Type B pancreatic cell (in vitro differentiated cells): ENCODE results near the gene GRM3. TPM values are rescaled to one million over a fixed set of nuclear protein-coding genes. Genes with fewer than 3 reads are reported as not detected.

ENCODE experiments used
- DNase-seq: peaks from one replicate; pipeline ENCODE4 v3.0.0; 2021; ENCODE audit warnings: mixed read lengths; ENCODE audit not compliant: unreplicated experiment; ENCODE audit errors: extremely low spot score
- H3K27ac Mint-ChIP-seq: 2 replicates; pipeline ENCODE4 v1.8.0; 2021; ENCODE audit warnings: mild to moderate bottlenecking, mixed read lengths
- H3K27me3 Mint-ChIP-seq: 2 replicates; pipeline ENCODE4 v1.8.0; 2021; ENCODE audit warnings: mixed read lengths
- H3K36me3 Mint-ChIP-seq: 2 replicates; pipeline ENCODE4 v1.8.0; 2021; ENCODE audit warnings: mixed read lengths
- H3K4me1 Mint-ChIP-seq: one replicate; pipeline ENCODE4 v1.8.0; 2021; ENCODE audit warnings: mixed read lengths; ENCODE audit not compliant: unreplicated experiment
- H3K4me3 Mint-ChIP-seq: 2 replicates; pipeline ENCODE4 v1.8.0; 2021; ENCODE audit warnings: mild to moderate bottlenecking, mixed read lengths
- H3K9me3 Mint-ChIP-seq: 2 replicates; pipeline ENCODE4 v1.8.0; 2021; ENCODE audit warnings: mixed read lengths
- total RNA-seq: library from RNA; stranded (reverse); gene quantifications from 2 replicates; pipeline ENCODE4 v1.2.1, GENCODE V29; 2021; ENCODE audit warnings: low replicate concordance
- TF ChIP-seq, protein P1 (sequence below): fragments of 200-600 bp; sonication (generic); conservative IDR thresholded peaks from 2 replicates; pipeline ENCODE4 v1.5.0; 2021; ENCODE audit warnings: antibody characterized with exemption, mild to moderate bottlenecking

The GRM3 gene
- total RNA-seq, 1 donor from 2014 or later = 0.46 TPM

DNA sequence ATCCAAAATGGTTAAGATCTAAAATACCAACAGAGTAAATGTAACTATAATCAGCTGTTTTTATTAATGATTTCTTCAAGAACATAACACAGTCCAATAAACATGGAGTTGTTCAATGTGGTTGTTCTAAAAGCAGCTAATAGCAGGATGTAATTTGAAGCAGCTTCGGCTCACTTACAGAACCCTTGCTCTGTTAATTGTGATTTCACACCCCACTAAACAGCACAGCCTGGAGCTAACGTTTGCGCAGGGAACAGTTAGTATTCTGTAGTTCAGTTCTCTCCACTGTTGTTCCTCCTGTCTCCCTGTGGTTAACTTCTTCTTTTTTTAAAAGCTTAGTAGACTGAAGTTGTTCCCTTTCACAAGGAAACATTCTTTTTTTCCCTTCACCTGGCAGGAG lies 104.0 kb downstream of the GRM3 start:
- Mint-ChIP-seq H3K9me3 (no peaks in the 10 kb centered on the region), H3K4me1 (peaks cover 43% of the 10 kb centered on the region), H3K4me3 (no peak overlapping the region), H3K36me3 (no peaks in the 10 kb centered on the region), H3K27ac (no peak overlapping the region), H3K27me3 (no peaks in the 10 kb centered on the region)
- TF ChIP-seq, protein P1, sequence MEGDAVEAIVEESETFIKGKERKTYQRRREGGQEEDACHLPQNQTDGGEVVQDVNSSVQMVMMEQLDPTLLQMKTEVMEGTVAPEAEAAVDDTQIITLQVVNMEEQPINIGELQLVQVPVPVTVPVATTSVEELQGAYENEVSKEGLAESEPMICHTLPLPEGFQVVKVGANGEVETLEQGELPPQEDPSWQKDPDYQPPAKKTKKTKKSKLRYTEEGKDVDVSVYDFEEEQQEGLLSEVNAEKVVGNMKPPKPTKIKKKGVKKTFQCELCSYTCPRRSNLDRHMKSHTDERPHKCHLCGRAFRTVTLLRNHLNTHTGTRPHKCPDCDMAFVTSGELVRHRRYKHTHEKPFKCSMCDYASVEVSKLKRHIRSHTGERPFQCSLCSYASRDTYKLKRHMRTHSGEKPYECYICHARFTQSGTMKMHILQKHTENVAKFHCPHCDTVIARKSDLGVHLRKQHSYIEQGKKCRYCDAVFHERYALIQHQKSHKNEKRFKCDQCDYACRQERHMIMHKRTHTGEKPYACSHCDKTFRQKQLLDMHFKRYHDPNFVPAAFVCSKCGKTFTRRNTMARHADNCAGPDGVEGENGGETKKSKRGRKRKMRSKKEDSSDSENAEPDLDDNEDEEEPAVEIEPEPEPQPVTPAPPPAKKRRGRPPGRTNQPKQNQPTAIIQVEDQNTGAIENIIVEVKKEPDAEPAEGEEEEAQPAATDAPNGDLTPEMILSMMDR = no peak
- DNase-seq = no peak

- DNase-seq = no peak
Measured at GRCh38 chr7:86748201-86748600, 104.5 kb downstream of the GRM3 start.

GRCh38 chr7:86748843-86749719 lies 105.4 kb downstream of the GRM3 start:
- H3K36me3 Mint-ChIP-seq = no peaks in the 10 kb centered on the region
- no peak overlapping the region for H3K4me3 Mint-ChIP-seq
- H3K9me3 Mint-ChIP-seq = no peaks in the 10 kb centered on the region
- peaks cover 40% of the 10 kb centered on the region for H3K4me1 Mint-ChIP-seq
- no peak overlapping the region for H3K27ac Mint-ChIP-seq
- H3K27me3 Mint-ChIP-seq = no peaks in the 10 kb centered on the region
- TF ChIP-seq, protein P1 = no peak
- DNase-seq = no peak

More at GRCh38 chr7:86748201-86748600, 104.5 kb downstream of the GRM3 start:
- Mint-ChIP-seq H3K4me1 (peaks cover 43% of the 10 kb centered on the region), H3K27ac (no peak overlapping the region), H3K4me3 (no peak overlapping the region), H3K9me3 (no peaks in the 10 kb centered on the region), H3K27me3 (no peaks in the 10 kb centered on the region), H3K36me3 (no peaks in the 10 kb centered on the region)
- TF ChIP-seq, protein P1 = no peak

DNA sequence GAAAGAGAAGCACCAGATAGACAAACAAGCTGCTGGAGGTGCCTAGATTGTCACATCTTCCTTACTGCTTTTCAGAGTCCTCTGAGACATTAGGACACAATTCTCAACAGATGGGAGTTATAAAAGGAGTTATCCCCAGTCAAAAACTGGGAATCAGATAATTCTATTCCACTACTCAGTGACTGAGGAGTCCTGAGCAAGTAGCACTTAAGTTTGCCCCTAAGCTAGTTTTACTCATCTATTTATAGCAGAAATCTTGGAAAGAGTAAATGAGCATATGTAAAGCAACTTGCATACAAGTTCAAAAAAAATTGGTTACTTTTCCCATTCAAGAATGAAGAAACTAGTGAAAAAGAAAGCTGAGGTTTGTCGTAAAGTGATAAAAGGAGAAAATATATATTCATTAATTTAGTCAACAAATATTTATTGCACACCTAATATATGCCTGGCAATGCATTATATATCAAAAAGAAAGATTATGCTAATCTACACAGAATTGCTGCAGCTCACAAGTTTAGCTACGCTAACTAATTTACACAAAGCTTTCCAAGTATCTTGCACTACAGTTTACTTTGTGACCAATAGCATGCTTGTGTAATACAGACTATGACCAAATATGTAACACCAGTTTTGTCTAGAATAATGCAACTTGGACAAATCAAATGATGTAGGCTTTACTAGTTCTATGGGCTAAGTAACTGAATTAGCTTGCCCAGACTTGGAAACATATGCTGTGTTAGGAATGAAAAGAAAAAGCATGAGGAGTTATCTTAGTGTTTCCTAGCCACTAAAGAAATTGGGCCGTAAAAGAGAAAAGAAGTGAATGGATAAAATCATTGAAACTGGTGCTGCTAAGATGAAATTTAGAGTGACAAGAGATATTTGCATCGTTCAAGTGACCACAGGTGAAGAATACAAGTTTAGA lies 106.3 kb downstream of the GRM3 start:
- TF ChIP-seq, protein P1 = no peak
- Mint-ChIP-seq H3K4me1 (peaks cover 36% of the 10 kb centered on the region), H3K27ac (no peak overlapping the region), H3K27me3 (no peaks in the 10 kb centered on the region), H3K9me3 (no peaks in the 10 kb centered on the region), H3K36me3 (no peaks in the 10 kb centered on the region), H3K4me3 (no peak overlapping the region)
- DNase-seq = no peak

GRCh38 chr7:86760236-86760635 lies 116.5 kb downstream of the GRM3 start:
- Mint-ChIP-seq H3K9me3 (no peaks in the 10 kb centered on the region), H3K4me3 (no peak overlapping the region), H3K4me1 (peaks cover under 1% of the 10 kb centered on the region), H3K27ac (no peak overlapping the region), H3K36me3 (no peaks in the 10 kb centered on the region), H3K27me3 (no peaks in the 10 kb centered on the region)
- no peak for DNase-seq
- TF ChIP-seq, protein P1 = no peak
